Cortex of kidney (tissue), 1 donor: ENCODE measurements around the gene RRP1.
"Not testable (repeated sequence)": the region's sequence is repeated elsewhere in the genome, so short reads cannot be mapped to it uniquely, and the experiment has no call there.

ENCODE experiments used
- DNase-seq: peaks from one replicate; lab custom pipeline; 2025; lab: John Stamatoyannopoulos, UW

RRP1 gene

GRCh38 chr21:43816611-43817071 lies 27.3 kb downstream of the RRP1 start:
- no peak for DNase-seq

- DNase-seq = no peak
Observed at GRCh38 chr21:43817157-43818086, 28.0 kb downstream of the RRP1 start.

DNA sequence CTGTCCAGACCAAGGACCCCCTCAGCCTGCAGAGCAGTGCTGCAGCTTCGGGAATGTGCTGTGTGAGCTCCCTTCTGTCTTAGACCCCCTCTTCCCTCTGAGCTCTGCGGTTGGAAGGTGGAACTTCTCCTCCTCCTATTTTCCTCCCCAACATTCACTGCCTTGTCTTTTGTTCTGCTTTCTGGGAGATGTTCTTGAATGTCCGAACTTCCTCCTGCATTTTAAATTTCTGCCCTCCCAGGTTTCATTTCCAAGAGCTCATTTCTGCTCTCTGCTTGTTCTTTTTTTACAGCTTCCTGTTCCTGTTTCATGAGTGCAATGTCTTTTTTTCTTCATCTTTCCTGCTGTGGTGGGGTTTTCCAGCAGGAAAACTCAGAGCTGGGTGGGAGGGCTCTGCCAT lies 29.3 kb downstream of the RRP1 start:
- DNase-seq = no peak

- DNase-seq = no peak
Observed at GRCh38 chr21:43819511-43820405, 30.4 kb downstream of the RRP1 start.

- DNase-seq = no peak
Observed at GRCh38 chr21:43820466-43820865, 31.1 kb downstream of the RRP1 start.

- DNase-seq = not testable (repeated sequence)
Observed at GRCh38 chr21:43822166-43822565, 32.8 kb downstream of the RRP1 start.

DNA sequence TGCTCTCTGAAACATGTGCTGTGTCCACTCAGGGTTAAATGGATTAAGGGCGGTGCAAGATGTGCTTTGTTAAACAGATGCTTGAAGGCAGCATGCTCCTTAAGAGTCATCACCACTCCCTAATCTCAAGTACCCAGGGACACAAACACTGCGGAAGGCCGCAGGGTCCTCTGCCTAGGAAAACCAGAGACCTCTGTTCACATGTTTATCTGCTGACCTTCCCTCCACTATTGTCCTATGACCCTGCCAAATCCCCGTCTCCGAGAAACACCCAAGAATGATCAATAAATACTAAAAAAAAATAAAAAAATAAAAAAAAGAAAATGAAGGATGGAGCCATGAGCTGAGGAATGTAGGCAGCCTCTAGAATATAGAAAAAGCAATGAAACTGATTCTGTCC lies 33.4 kb downstream of the RRP1 start:
- not testable (repeated sequence) for DNase-seq

- DNase-seq = no peak
Observed at GRCh38 chr21:43824333-43825241, 35.2 kb downstream of the RRP1 start.

GRCh38 chr21:43825242-43825935 lies 36.0 kb downstream of the RRP1 start:
- DNase-seq = no peak

- DNase-seq = no peak
Observed at GRCh38 chr21:43825936-43826622, 36.7 kb downstream of the RRP1 start.

DNA sequence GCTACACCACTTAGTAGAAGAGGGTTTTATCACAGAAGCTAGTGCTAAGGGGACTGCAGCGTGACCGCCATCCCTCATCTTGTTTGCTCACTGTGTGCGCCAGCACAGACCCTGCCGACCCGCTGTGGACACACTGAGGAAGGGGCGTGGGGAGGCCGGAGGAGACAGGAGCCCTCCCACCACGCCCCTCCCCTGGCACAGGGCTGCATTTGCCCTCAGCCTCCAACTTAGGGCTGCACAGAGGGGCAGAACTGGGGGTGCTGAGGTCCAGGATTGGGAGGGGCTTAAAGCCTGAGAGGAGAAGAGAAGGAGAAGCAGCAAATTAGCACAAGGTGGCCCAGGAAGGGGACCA lies 37.2 kb downstream of the RRP1 start:
- DNase-seq = no peak

DNA sequence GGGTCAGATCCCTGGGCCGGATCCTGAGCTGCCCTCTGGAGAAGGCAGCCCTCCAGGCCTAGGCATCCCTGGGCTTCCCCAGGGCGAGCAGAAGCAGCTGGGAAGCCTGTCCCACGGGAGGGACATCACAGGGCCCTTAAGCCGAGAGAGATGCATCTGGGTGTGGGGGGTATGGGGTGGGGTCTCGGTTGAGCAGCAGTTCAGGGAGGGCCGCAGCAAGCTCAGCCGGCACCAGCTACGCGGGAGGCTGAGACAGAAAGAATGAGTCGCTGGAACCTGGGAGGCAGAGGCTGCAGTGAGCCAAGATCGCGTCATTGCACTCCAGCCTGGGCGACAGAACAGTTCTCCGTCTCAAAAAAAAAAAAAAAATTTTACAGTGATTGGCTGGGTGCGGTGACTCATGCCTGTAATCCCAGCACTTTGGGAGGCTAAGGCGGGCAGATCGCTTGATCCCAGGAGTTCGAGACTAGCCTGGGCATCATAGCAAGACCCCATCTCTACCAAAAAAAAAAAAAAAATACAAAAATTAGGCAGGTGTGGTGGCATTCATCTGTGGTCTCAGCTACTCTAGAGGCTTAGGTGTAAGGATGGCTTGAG lies 37.7 kb downstream of the RRP1 start:
- no peak for DNase-seq

DNA sequence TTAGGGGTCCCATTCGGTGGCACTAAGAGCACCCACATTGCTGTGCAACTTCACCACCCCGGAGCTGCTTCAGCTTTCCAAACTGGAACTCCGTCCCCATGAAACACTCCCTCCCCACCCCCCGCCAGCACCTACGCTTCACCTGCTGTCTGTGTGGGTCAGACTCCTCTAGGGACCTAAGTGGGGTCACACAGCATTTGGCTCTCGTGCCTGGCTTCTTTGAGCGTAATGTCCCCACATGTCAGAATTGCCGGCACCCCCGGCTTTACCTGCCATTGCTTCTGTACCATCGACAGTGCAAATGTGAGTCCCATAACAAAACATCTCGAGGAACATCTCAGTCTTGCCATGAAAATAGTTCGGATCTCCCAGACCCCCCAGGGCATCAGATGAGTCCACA lies 39.8 kb downstream of the RRP1 start:
- no peak for DNase-seq

DNA sequence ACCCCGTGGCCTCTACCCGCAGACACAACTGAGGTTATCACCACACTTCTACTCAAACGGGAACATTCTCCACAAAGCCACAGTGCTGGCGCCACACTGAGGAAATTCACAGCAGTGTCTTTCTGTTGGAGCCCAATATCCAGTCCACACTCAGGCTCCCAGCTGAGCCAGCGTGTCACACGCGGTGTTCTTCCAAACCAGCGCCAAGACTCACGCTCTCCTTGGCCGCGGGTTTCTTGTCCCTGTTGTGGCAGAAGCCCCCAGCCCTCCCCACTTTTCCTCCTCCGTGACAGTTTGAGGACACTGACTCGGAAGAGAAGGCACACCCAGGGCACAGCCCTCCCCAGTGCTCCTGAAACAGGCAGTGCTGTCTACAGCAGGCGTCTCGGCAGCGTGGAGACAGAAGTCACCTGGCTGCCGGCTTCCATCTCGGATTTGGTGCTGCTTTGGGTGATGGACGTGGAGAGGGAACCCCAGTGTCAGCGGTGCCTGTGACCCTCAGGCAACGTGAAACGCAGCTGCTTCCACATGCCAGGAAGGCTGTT lies 40.3 kb downstream of the RRP1 start:
- DNase-seq = no peak

GRCh38 chr21:43832158-43832550 lies 42.8 kb downstream of the RRP1 start:
- DNase-seq = no peak

DNA sequence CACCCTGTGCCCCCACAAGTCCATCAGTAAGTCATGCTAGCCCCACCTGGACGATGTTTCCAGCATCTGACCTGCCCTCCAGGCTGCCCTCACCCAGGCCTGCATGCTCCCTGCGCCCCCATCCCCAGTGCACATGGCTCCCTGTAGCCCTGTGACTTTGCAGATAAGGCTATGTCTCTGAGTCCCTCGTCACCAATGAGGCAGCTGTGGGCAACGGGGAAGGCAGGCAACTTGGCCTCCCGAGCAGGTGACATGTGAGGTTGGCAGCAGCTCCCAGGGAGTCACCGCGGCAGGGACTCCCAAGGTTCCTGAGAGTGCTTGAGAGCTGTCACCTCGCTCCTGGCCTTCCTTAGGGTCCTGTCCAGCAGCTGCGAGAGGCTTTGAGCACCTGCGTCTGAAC lies 43.3 kb downstream of the RRP1 start:
- DNase-seq = no peak

GRCh38 chr21:43834146-43834905 lies 44.9 kb downstream of the RRP1 start:
- no peak for DNase-seq

- DNase-seq = no peak
Observed at GRCh38 chr21:43835050-43835449, 45.7 kb downstream of the RRP1 start.

DNA sequence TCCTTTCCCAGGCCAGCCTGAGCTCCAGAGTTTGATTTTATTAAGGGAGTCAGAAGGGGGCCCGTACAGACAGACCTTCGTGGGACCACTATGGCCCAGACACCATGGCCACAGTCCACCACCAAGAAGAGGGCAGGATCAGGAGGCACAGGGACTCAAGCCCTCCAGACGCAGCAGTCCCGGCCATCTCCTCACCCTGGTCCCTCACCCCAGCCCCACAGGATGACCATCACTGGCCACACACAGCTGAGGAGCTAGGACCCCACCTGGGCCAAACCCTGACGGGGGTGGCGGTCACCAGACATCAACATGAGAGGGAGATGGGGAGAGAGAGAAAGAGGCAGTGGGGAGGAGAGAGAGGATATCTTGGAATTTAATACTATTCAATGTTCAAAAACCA lies 46.5 kb downstream of the RRP1 start:
- DNase-seq = no peak
